Measurements from ENCODE around the gene ARCN1.

ARCN1 gene

DNA sequence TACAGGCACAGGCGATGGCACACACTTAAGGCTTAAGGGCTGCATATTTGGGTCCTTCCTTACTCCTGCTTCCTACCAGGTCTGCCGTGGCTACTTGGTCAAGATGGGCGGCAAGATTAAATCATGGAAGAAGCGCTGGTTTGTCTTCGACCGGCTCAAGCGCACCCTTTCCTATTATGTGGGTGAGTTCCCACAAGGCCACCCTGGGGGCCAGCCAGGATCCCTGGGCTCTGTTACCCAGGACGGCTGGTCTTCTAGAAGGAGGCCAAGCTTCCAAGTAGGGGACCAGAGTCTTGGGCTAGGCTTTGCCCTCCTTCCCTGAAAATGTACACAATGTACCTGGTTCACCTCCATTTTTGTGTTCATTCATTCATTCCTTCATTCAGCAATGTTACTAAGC, 78.2 kb downstream of the ARCN1 start:
- Histone ChIP-seq H3K4me1 (ENCODE audit: control extremely low read depth in 1 of 4, control insufficient read depth in 4 of 4, insufficient read depth in 4 of 4, low read length in 3 of 4) (peaks cover 0 to 18% (median 13%) of the 10 kb centered on the region in 4 experiments), H3K36me3 (ENCODE audit: control insufficient read depth in 4 of 4, insufficient read depth in 4 of 4, low read length in 3 of 4) (no peaks in the 10 kb centered on the region), H3K4me3 (ENCODE audit: control insufficient read depth in 1 of 7, extremely low read depth in 1 of 7, insufficient read depth in 4 of 7, low read depth in 2 of 7, low read length in 6 of 7) (no peak overlapping the region), H3K9me3 (ENCODE audit: control extremely low read depth in 1 of 5, control insufficient read depth in 4 of 5, insufficient read depth in 2 of 5, low read depth in 1 of 5, low read length in 4 of 5) (no peaks in the 10 kb centered on the region), H3K27me3 (replicated peaks in 2 of 5; ENCODE audit: control insufficient read depth in 4 of 5, insufficient read depth in 5 of 5, low read length in 4 of 5) (no peaks in the 10 kb centered on the region), H3K27ac (ENCODE audit: insufficient read depth in 1 of 2, low read depth in 1 of 2, low read length in 2 of 2, poor library complexity in 1 of 2, severe bottlenecking in 2 of 2) (no peak overlapping the region)
- 98% methylated on average over 7 of the region's 8 CpGs for WGBS (ENCODE audit: insufficient coverage)
- CTCF ChIA-PET = no interaction called here
- no peak for DNase-seq
- POLR2A ChIA-PET = no interaction called here

DNA sequence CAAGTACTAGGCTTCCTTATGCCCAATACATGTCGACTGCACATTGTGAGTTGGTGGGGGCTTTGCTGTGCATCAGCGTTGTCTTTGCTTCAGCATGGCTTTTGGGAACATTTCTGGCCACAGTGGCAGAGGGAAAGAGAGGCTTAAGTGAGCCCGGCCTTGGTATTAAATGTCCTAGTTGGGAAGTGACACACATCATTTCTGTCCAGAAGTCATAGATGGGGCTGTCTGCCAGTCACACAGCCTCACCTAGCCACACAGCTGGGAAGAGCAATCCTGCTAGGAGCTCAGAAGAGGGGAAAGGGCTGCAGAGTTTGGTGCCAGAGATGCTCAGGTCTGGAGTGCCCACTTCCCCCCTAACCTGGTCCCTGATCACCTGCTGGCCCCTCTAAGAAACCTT, 79.6 kb downstream of the ARCN1 start:
- H3K4me1 ChIP-seq (ENCODE audit: control extremely low read depth in 1 of 4, control insufficient read depth in 4 of 4, insufficient read depth in 4 of 4, low read length in 3 of 4) = peaks cover 0 to 18% (median 13%) of the 10 kb centered on the region in 4 experiments
- H3K9me3 ChIP-seq (ENCODE audit: control extremely low read depth in 1 of 5, control insufficient read depth in 4 of 5, insufficient read depth in 2 of 5, low read depth in 1 of 5, low read length in 4 of 5) = no peaks in the 10 kb centered on the region
- ChIA-PET POLR2A (no interaction called here), CTCF (interaction anchor here (1.1 to 1.9 kb wide), 2 partner anchors 15 to 29 kb away, joined by 3 to 8 read pairs; no protein-coding TSS in a partner anchor)
- 80% methylated on average over 1 of the region's 3 CpGs for WGBS (ENCODE audit: insufficient coverage)
- DNase-seq = no peak
- H3K27me3 ChIP-seq (replicated peaks in 2 of 5; ENCODE audit: control insufficient read depth in 4 of 5, insufficient read depth in 5 of 5, low read length in 4 of 5) = no peaks in the 10 kb centered on the region
- no peak overlapping the region for H3K27ac ChIP-seq (ENCODE audit: insufficient read depth in 1 of 2, low read depth in 1 of 2, low read length in 2 of 2, poor library complexity in 1 of 2, severe bottlenecking in 2 of 2)
- H3K4me3 ChIP-seq (ENCODE audit: control insufficient read depth in 1 of 7, extremely low read depth in 1 of 7, insufficient read depth in 4 of 7, low read depth in 2 of 7, low read length in 6 of 7) = no peak overlapping the region
- no peaks in the 10 kb centered on the region for H3K36me3 ChIP-seq (ENCODE audit: control insufficient read depth in 4 of 4, insufficient read depth in 4 of 4, low read length in 3 of 4)

All from common myeloid progenitor, CD34-positive (primary cell).